Lower lobe of right lung (tissue), 2 donors: ENCODE measurements around the gene PDAP1. TPM values are rescaled to one million over a fixed set of nuclear protein-coding genes. Genes with fewer than 3 reads are reported as not detected.

Source experiments
- ATAC-seq, 2 donors: fragments of 200-7000 bp; cut with Tn5 transposase; one replicate each; pipeline ENCODE4 v1.9.1; 2020 to 2022; ENCODE audit warnings: mild to moderate bottlenecking in 2 of 2, moderate library complexity in 2 of 2
- DNase-seq: peaks from one replicate; pipeline ENCODE4 v3.0.0-alpha.2; 2020
- H3K27ac ChIP-seq: fragments of 200-600 bp; one replicate; pipeline ENCODE4 v1.8.0; 2022
- H3K27me3 ChIP-seq: fragments of 200-600 bp; one replicate; pipeline ENCODE4 v1.8.0; 2022; ENCODE audit warnings: low read depth
- H3K36me3 ChIP-seq: fragments of 200-600 bp; one replicate; pipeline ENCODE4 v1.8.0; 2022; ENCODE audit warnings: mild to moderate bottlenecking
- H3K4me1 ChIP-seq: fragments of 200-600 bp; one replicate; pipeline ENCODE4 v1.8.0; 2022
- H3K4me3 ChIP-seq: fragments of 200-600 bp; one replicate; pipeline ENCODE4 v1.8.0; 2022; ENCODE audit warnings: mild to moderate bottlenecking
- H3K9me3 ChIP-seq: fragments of 200-600 bp; one replicate; pipeline ENCODE4 v1.8.0; 2022
- CTCF ChIP-seq: fragments of 200-600 bp; IDR thresholded peaks from one replicate; pipeline ENCODE4 v1.8.0; 2022; ENCODE audit warnings: antibody characterized with exemption, mild to moderate bottlenecking
- intact Hi-C: fragments of 100-400 bp; cut with DNase I; formaldehyde crosslinking; loops from one replicate; pipeline ENCODE4 v1.11.0; 2022
- total RNA-seq: library from RNA; stranded (reverse); fragmentation: NEBNext Ultra II Directional; extraction: Animal tissue kit (Norgen Biotek cat#: 25700); gene quantifications from one replicate; pipeline ENCODE4 v1.2.1, GENCODE V29; 2021
- donor health status: DM: no; HTN: yes; CAD: no; lungs with severe emphysema.

The PDAP1 gene
- total RNA-seq, 1 donor from 2014 or later = 61.6 TPM

DNA sequence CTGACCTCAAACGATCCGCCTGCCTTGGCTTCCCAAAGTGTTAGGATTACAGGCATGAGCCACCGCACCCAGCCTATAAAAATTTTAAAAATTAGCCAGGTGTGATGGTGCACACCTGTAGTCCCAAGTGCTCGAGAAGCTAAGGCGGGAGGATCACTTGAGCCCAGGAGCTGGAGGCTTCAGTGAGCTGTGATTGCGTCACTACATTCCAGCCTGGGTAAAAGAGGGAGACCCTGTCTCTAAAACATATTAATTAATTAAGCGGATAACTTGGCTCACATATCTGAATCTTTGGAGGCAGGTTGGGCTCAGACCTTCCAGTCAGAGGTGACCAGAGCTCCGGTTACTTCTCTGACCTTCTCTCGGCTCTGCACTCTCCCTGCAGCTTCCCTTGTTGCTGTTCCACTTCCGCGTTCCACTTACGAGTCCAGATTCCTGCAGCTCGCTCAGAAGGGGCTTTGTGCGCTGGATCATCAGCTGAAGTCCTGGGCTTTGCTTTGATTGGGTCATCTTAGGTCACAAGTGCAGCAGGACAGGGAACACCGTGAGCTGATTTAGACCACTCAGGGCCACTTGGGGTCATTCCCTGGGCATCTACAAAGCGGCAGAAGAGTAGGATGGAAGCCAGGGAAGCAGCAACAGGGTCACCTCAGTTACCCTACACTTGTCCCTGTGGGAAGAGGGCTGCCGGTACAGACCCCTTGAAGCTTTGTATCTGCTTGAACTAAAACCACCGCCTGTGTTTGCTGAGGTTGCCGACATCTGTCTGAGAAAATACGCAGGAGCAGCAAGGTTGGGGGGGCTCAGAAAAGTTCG lies 35.9 kb downstream of the PDAP1 start:
- Histone ChIP-seq H3K36me3 (peaks cover 17% of the 10 kb centered on the region), H3K27ac (peak overlapping the region; percentile 93), H3K9me3 (no peaks in the 10 kb centered on the region), H3K27me3 (no peaks in the 10 kb centered on the region), H3K4me3 (no peak overlapping the region), H3K4me1 (peaks cover 44% of the 10 kb centered on the region)
- TF ChIP-seq CTCF = no peak
- intact Hi-C loops = no loop called here
- DNase-seq (peak; percentile 72), ATAC-seq (peak; percentile 25 to 46)

- intact Hi-C loops = no loop called here
- ATAC-seq = no peak
These were observed 36.9 kb downstream of the PDAP1 start for GRCh38 chr7:99371376-99371920.

DNA sequence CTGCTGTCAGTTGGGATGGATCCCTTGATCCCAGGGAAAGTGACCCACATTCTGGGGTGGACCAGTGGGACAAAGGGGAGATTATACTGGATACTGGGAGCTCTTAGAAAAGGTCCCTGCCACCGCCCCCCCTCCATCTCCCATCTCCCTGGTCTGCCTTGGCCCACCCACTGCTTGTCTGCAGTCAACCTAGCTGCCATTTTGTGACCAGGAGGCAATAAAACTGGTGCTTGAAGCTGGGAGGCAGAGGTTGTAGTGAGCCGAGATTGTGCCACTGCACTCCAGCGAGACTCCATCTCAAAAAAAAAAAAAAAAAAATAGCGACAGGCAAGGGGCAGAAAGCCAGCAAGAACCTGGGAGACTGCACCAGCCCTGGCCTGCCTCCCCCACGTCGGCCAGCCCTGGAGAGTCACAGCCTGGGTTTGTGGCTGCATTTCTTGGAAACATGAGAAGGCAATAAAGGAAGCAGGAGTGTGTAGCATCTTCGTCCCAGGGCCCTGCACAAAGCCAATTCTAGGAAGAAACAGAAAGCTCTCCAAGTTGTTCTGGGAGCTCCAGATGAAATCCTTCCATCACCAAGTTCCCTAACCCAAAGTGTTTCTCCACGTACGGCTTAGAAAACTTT lies 38.5 kb downstream of the PDAP1 start:
- peak; percentile 18 for DNase-seq
- Histone ChIP-seq H3K36me3 (peaks cover 33% of the 10 kb centered on the region), H3K4me3 (no peak overlapping the region), H3K4me1 (peaks cover 23% of the 10 kb centered on the region), H3K27me3 (no peaks in the 10 kb centered on the region), H3K9me3 (no peaks in the 10 kb centered on the region), H3K27ac (peak overlapping the region; percentile 76)
- no peak for ATAC-seq
- intact Hi-C loops = no loop called here
- TF ChIP-seq CTCF = no peak

More at GRCh38 chr7:99371376-99371920, 36.9 kb downstream of the PDAP1 start:
- H3K9me3 ChIP-seq = no peaks in the 10 kb centered on the region
- H3K4me3 ChIP-seq = no peak overlapping the region
- H3K27me3 ChIP-seq = no peaks in the 10 kb centered on the region
- H3K4me1 ChIP-seq = peaks cover 34% of the 10 kb centered on the region
- DNase-seq = no peak
- TF ChIP-seq CTCF = no peak
- H3K36me3 ChIP-seq = peaks cover 22% of the 10 kb centered on the region
- H3K27ac ChIP-seq = peak overlapping the region; percentile 93

GRCh38 chr7:99368750-99369389 lies 39.5 kb downstream of the PDAP1 start:
- intact Hi-C loops = no loop called here
- Histone ChIP-seq H3K27me3 (no peaks in the 10 kb centered on the region), H3K4me1 (peaks cover 20% of the 10 kb centered on the region), H3K9me3 (no peaks in the 10 kb centered on the region), H3K36me3 (peaks cover 43% of the 10 kb centered on the region), H3K4me3 (no peak overlapping the region), H3K27ac (peak overlapping the region; percentile 76)
- ATAC-seq (peak; percentile 69 to 78), DNase-seq (peak; percentile 47)
- TF ChIP-seq CTCF = no peak

GRCh38 chr7:99366646-99367045 lies 41.8 kb downstream of the PDAP1 start:
- intact Hi-C loops = no loop called here
- Histone ChIP-seq H3K27me3 (no peaks in the 10 kb centered on the region), H3K9me3 (no peaks in the 10 kb centered on the region), H3K4me1 (peaks cover 5% of the 10 kb centered on the region), H3K36me3 (peaks cover 64% of the 10 kb centered on the region), H3K4me3 (no peak overlapping the region), H3K27ac (no peak overlapping the region)
- DNase-seq (peak; percentile 27), ATAC-seq (no peak)
- TF ChIP-seq CTCF = no peak
